ENCODE data around the gene MAGI1.

GRCh38 chr3:65483011-65483410 is 555.7 kb downstream of the MAGI1 start:
- TF ChIP-seq JUN (CRISPR knock-in tag; IDR thresholded peaks at IDR 0.05) (no peak), CTCF (IDR thresholded peaks at IDR 0.05) (no peak), ZSCAN18 (CRISPR knock-in tag; IDR thresholded peaks at IDR 0.05) (no peak), ZNF121 (CRISPR knock-in tag; IDR thresholded peaks at IDR 0.05) (no peak), HMGXB4 (CRISPR knock-in tag; IDR thresholded peaks at IDR 0.05) (no peak), KAT7 (CRISPR knock-in tag; IDR thresholded peaks at IDR 0.05; ENCODE audit: borderline replicate concordance) (no peak), CBFB (CRISPR knock-in tag; IDR thresholded peaks at IDR 0.05; ENCODE audit: low read depth) (no peak), USF1 (CRISPR knock-in tag; IDR thresholded peaks at IDR 0.05) (no peak), FOXJ3 (CRISPR knock-in tag; IDR thresholded peaks at IDR 0.05; ENCODE audit: borderline replicate concordance) (no peak), PRDM15 (CRISPR knock-in tag; IDR thresholded peaks at IDR 0.05) (no peak), ESRRA (CRISPR knock-in tag; IDR thresholded peaks at IDR 0.05; ENCODE audit: borderline replicate concordance) (no peak)
- TF ChIP-seq, protein P1, sequence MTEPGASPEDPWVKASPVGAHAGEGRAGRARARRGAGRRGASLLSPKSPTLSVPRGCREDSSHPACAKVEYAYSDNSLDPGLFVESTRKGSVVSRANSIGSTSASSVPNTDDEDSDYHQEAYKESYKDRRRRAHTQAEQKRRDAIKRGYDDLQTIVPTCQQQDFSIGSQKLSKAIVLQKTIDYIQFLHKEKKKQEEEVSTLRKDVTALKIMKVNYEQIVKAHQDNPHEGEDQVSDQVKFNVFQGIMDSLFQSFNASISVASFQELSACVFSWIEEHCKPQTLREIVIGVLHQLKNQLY (CRISPR knock-in tag; IDR thresholded peaks at IDR 0.05), result no peak

Data from WTC11 (cell line).